ENCODE measurements around the gene ZNF106.

ZNF106 gene

GRCh38 chr15:42364529-42364928 lies 126.4 kb downstream of the ZNF106 start:
- DNase-seq = no peak

- no peak for DNase-seq
These were observed 127.0 kb downstream of the ZNF106 start for GRCh38 chr15:42363942-42364341.

- no peak for DNase-seq
These were observed 127.5 kb downstream of the ZNF106 start for GRCh38 chr15:42363487-42363886.

Data from activated CD4-positive, alpha-beta T cell treated with anti-CD3 and anti-CD28 coated beads, Interleukin-2, amount 50 U/mL, for 4 hours (primary cell).